AG09309 (cell line): ENCODE results near the gene STAG3.

Experiments
- DNase-seq: peaks from one replicate; pipeline ENCODE4 v3.0.0-alpha.2; 2010; ENCODE audit warnings: low read depth
- H3K4me3 ChIP-seq: 2 replicates; pipeline ENCODE4 v1.5.1; 2011; ENCODE audit warnings: mild to moderate bottlenecking, low read depth, low read length, moderate library complexity; ENCODE audit not compliant: control insufficient read depth
- TF ChIP-seq, protein P1 (sequence below): IDR thresholded peaks from 2 replicates; pipeline ENCODE4 v1.5.1; 2011; ENCODE audit warnings: mild to moderate bottlenecking, low read depth, low read length, inconsistent platforms; ENCODE audit not compliant: insufficient read depth, control insufficient read depth; ENCODE audit errors: missing control alignments

STAG3 gene

DNA sequence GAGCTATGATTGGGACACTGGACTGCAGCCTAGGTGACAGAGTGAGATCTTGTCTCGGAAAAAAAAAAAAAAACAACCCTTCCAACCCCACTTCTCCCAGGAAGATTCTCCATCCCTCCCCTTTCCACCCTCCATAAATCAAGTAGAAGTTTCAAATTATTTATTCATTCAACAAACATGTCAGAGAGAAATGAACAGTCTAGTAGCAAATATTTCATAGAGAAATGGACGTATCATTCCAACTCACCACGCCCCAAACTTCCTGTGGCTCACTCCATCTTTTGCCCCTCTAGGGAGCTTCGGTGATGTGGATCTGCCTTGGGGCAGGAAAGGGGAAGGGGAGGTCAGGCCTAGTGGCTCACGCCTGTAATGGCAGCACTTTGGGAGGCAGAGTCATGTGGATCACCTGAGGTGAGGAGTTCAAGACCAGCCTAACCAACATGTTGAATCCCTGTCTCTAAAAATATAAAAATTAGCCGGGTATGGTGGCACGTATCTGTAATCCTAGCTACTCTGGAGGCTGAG lies 18.6 kb upstream of the STAG3 start:
- H3K4me3 ChIP-seq: peak overlapping the region; percentile 80
- TF ChIP-seq, protein P1, sequence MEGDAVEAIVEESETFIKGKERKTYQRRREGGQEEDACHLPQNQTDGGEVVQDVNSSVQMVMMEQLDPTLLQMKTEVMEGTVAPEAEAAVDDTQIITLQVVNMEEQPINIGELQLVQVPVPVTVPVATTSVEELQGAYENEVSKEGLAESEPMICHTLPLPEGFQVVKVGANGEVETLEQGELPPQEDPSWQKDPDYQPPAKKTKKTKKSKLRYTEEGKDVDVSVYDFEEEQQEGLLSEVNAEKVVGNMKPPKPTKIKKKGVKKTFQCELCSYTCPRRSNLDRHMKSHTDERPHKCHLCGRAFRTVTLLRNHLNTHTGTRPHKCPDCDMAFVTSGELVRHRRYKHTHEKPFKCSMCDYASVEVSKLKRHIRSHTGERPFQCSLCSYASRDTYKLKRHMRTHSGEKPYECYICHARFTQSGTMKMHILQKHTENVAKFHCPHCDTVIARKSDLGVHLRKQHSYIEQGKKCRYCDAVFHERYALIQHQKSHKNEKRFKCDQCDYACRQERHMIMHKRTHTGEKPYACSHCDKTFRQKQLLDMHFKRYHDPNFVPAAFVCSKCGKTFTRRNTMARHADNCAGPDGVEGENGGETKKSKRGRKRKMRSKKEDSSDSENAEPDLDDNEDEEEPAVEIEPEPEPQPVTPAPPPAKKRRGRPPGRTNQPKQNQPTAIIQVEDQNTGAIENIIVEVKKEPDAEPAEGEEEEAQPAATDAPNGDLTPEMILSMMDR: no peak
- DNase-seq: no peak

DNA sequence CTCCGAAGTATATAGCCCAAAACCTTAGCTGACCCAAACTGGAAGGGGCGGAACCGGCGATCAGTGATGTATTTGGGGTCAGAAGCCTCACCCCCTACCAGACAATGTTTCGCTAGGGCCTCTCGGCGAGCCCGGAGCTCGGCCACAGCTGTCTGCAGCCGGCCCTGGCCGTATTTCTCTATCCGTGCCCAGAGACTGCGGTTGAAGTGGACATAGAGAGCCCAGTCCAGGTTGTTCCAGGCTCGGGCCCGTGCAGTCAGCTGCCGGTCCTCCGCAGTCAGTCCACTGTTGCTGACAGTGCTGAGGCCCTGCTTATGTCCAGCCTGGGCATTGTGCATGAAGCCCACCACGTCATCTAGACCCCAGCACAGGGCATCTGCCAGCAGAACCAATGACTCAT lies 17.7 kb upstream of the STAG3 start:
- no peak overlapping the region for H3K4me3 ChIP-seq
- TF ChIP-seq, protein P1: no peak
- DNase-seq: no peak

DNA sequence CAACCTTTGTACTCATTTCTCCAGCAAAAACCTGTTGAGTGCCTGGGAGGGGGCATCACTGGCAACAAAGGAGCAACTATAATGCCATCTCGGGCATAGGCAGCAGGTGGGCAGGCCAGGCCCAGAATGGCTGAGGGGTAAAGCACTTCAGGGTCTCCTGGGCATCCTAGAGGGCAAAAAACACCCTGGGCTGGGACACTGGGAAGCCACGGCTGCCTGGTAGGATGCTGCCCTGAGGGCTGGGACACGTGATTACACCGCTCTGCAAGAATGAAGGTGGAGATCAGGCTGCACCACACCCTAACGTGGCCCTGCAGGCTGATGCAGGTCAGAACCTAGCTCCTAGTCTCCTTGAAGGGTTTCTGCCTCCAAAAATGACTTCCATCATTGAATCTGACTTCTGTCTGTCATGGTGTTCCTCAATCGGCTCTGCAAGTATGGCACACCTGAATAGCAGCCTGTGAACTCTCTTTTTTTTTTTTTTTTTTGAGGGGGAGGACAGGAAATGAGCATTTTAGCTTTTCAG lies 14.6 kb upstream of the STAG3 start:
- TF ChIP-seq, protein P1: no peak
- H3K4me3 ChIP-seq: no peak overlapping the region
- DNase-seq: no peak

DNA sequence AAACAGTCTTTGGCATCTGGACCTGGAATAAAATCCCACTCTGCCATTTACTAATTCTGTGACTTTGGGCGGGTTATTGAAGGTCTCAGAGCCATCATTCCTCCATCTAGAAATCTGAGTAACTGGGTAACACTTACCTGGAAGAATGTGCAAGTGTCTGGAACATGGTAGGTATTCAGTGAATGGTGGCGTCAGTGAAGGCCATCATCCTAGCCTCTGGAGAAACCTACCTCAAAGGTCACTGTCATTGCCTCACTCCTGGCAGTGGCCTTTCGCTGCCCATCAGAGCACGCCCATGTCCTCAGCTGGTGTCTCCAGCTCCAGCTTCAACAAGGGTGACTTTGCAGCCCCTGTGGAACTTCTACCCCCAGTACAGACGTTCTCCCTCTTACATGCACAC lies 13.8 kb upstream of the STAG3 start:
- TF ChIP-seq, protein P1: no peak
- DNase-seq: no peak
- H3K4me3 ChIP-seq: no peak overlapping the region

DNA sequence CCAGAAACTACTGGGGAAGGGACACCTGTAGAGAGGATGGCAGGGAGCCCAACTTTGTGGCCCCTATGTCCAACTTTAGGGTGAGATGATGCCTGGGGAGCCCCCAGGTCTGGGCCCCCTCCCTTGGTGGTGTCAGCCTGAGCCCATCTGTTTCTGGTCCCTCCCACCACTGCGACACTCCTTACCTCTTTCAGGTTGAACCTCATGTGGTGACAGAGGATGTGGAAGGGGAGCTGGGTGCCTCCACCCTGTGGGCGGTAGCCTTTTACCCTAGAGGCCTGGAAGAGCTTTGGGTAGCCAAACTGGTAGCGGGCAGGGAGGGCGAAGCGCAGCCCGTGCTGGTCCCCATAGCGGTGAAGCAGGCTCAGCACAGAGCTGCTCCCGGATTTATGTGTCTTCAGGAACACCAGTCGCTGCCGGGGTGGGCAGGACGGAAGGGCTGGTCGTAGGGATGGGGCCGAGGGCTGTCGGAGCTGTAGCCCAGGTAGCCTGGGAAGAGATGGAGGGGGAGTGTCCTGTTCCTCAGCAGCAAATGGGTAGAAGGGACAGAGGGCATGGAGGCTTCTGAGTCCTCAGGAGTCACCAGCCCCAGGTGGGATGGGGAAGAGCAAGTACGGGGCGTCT lies 11.3 kb upstream of the STAG3 start:
- H3K4me3 ChIP-seq: no peak overlapping the region
- DNase-seq: no peak
- TF ChIP-seq, protein P1: no peak

DNA sequence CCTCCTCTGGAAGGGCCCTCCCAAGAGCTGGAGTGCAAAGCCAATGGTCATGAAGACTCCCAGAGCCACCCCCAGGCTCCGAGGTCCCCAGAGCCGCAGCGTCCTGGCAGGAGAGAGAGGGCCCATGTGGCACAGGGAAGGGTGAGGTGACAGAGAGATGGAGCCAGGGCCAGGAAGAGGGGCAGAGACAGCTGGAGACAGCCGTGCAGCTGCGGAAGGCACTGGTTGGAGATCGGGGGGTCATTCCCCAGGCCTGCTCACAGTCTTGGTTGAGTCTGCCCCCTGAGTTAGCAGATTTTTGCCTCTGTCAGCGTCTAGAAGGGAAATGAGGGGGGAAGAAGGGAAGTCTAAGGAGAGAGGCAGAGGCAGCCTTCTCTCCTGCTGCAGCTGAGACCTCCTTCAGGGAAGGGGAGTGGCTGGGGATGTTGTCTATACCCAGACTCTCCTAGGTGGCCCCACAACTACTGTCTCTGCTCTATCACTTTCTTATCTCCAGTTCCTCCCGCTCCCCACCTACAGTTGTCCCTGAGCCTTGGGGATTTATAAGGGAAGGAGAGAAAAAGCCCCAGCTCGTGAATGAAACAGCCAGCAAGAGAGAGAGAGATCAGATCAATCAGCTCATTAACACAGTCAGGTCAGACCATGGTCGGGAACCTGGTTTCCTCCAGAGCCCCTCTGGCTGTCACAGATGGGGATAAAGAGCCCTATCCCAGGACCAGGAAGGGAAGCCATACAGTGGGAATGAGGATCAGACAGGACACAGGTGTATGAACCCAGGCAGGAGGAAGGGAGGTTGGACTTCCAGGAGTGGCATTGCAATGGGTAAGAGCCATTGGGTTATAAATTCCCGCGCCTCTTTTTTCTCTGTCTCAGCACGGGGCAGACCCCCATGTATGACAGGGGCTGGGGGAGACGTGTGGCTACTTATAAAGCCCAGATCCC lies 10.5 kb upstream of the STAG3 start:
- no peak for DNase-seq
- peak overlapping the region; percentile 55 for H3K4me3 ChIP-seq
- TF ChIP-seq, protein P1: no peak
